WTC11 (cell line): ENCODE results near the gene SDF4. TPM values are rescaled to one million over a fixed set of nuclear protein-coding genes. Genes with fewer than 3 reads are reported as not detected.
A peak's percentile ranks its signal among the peaks of the same experiment; 100 is the strongest.

Experiments used
- ATAC-seq: fragments of 200-7000 bp; cut with Tn5 transposase; 2 replicates; pipeline ENCODE4 v1.10.0; 2021; ENCODE audit warnings: mild to moderate bottlenecking, moderate library complexity
- CTCF ChIA-PET: fragments of 300-600 bp; sonication (Branson Sonifier 250); formaldehyde crosslinking; loops from one replicate; lab custom pipeline; 2021; ENCODE audit warnings: antibody characterized with exemption; lab: Charles Lee
- POLR2A ChIA-PET: fragments of 350-600 bp; sonication (Branson Sonifier 250); formaldehyde crosslinking; loops from one replicate; lab custom pipeline; 2021; ENCODE audit warnings: antibody characterized with exemption; lab: Charles Lee
- DNase-seq: peaks from one replicate; pipeline ENCODE4 v3.0.0; 2021; ENCODE audit warnings: low spot score
- H3K27ac Mint-ChIP-seq: 2 replicates; pipeline ENCODE4 v1.8.0; 2021; ENCODE audit warnings: mixed read lengths
- H3K27me3 Mint-ChIP-seq: 2 replicates; pipeline ENCODE4 v1.8.0; 2021; ENCODE audit warnings: low read depth, mild to moderate bottlenecking, moderate library complexity, mixed read lengths
- H3K36me3 Mint-ChIP-seq: 2 replicates; pipeline ENCODE4 v1.8.0; 2021; ENCODE audit warnings: mixed read lengths
- H3K4me1 Mint-ChIP-seq: 2 replicates; pipeline ENCODE4 v1.8.0; 2022; ENCODE audit warnings: mixed read lengths
- H3K4me3 Mint-ChIP-seq: 2 replicates; pipeline ENCODE4 v1.8.0; 2021; ENCODE audit warnings: mild to moderate bottlenecking, moderate library complexity, mixed read lengths
- H3K9me3 Mint-ChIP-seq: 2 replicates; pipeline ENCODE4 v1.8.0; 2021; ENCODE audit warnings: mixed read lengths
- ATF1 ChIP-seq: sonication (generic); formaldehyde crosslinking; IDR thresholded peaks from 2 replicates; pipeline ENCODE4 v1.8.1; 2023; ENCODE audit warnings: mild to moderate bottlenecking, moderate library complexity, missing genetic modification reagents
- ATF3 ChIP-seq: sonication (generic); formaldehyde crosslinking; conservative IDR thresholded peaks from 2 replicates; pipeline ENCODE4 v1.8.1; 2022; ENCODE audit warnings: mild to moderate bottlenecking, missing genetic modification reagents
- CBFB ChIP-seq: sonication (generic); formaldehyde crosslinking; IDR thresholded peaks from 2 replicates; pipeline ENCODE4 v1.8.1; 2022; ENCODE audit warnings: mild to moderate bottlenecking, low read depth, missing genetic modification reagents
- FOXP1 ChIP-seq: sonication (generic); formaldehyde crosslinking; IDR thresholded peaks from 2 replicates; pipeline ENCODE4 v1.8.0; 2022; ENCODE audit warnings: missing genetic modification reagents, mild to moderate bottlenecking, moderate library complexity, borderline replicate concordance
- GTF2I ChIP-seq: fragments of 250-450 bp; sonication (Bioruptor Pico); conservative IDR thresholded peaks from 2 replicates; pipeline ENCODE4 v1.4.0; 2021; ENCODE audit warnings: mild to moderate bottlenecking
- IRF1 ChIP-seq: sonication (generic); formaldehyde crosslinking; IDR thresholded peaks from 2 replicates; pipeline ENCODE4 v1.8.0; 2023; ENCODE audit warnings: missing genetic modification reagents
- IRF2 ChIP-seq: sonication (generic); formaldehyde crosslinking; IDR thresholded peaks from 2 replicates; pipeline ENCODE4 v1.8.0; 2022; ENCODE audit warnings: low read depth, missing genetic modification reagents, borderline replicate concordance
- MLX ChIP-seq: sonication (generic); formaldehyde crosslinking; IDR thresholded peaks from 2 replicates; pipeline ENCODE4 v1.8.1; 2023; ENCODE audit warnings: mild to moderate bottlenecking, missing genetic modification reagents, moderate library complexity
- NFATC4 ChIP-seq: fragments of 250-450 bp; sonication (Bioruptor Pico); IDR thresholded peaks from 2 replicates; pipeline ENCODE4 v1.9.0; 2021; ENCODE audit warnings: mild to moderate bottlenecking
- NR2C2 ChIP-seq: sonication (generic); formaldehyde crosslinking; IDR thresholded peaks from 2 replicates; pipeline ENCODE4 v1.8.0; 2022; ENCODE audit warnings: mild to moderate bottlenecking, missing genetic modification reagents
- PRRX2 ChIP-seq: fragments of 250-450 bp; sonication (Bioruptor Pico); IDR thresholded peaks from 2 replicates; pipeline ENCODE4 v1.8.0; 2021; ENCODE audit warnings: mild to moderate bottlenecking
- TP53 ChIP-seq: sonication (generic); formaldehyde crosslinking; IDR thresholded peaks from 2 replicates; pipeline ENCODE4 v1.8.1; 2023; ENCODE audit warnings: mild to moderate bottlenecking, missing genetic modification reagents
- USF2 ChIP-seq: sonication (generic); formaldehyde crosslinking; IDR thresholded peaks from 2 replicates; pipeline ENCODE4 v1.8.1; 2023; ENCODE audit warnings: mild to moderate bottlenecking, missing genetic modification reagents, moderate library complexity
- ZBTB21 ChIP-seq: sonication (generic); formaldehyde crosslinking; IDR thresholded peaks from 2 replicates; pipeline ENCODE4 v1.8.1; 2023; ENCODE audit warnings: mild to moderate bottlenecking, missing genetic modification reagents, borderline replicate concordance
- ZNF317 ChIP-seq: sonication (generic); formaldehyde crosslinking; IDR thresholded peaks from 2 replicates; pipeline ENCODE4 v1.8.1; 2023; ENCODE audit warnings: low read depth, mild to moderate bottlenecking, moderate library complexity, missing genetic modification reagents, borderline replicate concordance
- ZNF532 ChIP-seq: fragments of 250-450 bp; sonication (Bioruptor Pico); IDR thresholded peaks from 2 replicates; pipeline ENCODE4 v1.9.0; 2021; ENCODE audit warnings: mild to moderate bottlenecking, borderline replicate concordance
- ZNF671 ChIP-seq: fragments of 250-450 bp; sonication (Bioruptor Pico); IDR thresholded peaks from 2 replicates; pipeline ENCODE4 v1.8.0; 2021; ENCODE audit warnings: mild to moderate bottlenecking
- total RNA-seq: library from RNA; stranded (reverse); gene quantifications from 3 replicates; pipeline ENCODE4 v1.2.3, GENCODE V29; 2021

SDF4 gene
- total RNA-seq, 1 experiment from 2014 or later: 101 TPM

DNA sequence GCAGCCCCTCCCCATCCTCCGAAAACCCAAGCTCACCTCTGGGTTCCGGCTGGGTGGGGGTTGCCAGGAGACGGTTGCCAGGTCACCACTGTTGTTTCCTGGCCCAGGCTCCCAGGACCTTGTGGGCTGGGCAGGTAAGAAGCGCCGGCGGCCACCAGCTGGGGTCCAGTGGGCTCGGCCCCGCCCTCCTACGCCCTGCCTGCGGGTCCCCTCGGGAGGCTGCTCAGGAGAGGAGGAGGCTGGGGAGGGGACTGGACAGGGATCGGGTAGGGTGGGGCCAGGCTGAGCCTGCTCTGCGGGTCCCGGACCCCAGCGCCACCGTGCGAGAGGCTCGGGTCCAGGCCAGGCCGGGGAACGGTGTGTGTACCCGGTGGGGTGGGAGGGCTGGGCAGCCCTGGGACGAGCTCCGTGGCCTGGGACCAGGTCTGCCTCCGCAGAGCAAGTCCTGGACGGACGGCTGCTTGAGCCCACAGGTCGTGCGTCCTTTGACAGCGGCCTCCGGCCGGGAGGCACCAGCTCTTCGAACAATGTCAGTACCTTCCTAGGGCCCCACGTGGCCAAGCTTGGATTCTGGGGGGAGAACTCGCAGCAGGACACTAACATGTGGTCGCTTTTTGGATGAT lies 57.9 kb downstream of the SDF4 start, which contains the start of gene TTLL10:
Gene TTLL10 (plus strand): TSS at position 88 of the 623 bp plus-strand sequence. CDS start 5,336 bp downstream, outside the sequence.
- ATAC-seq: peak; percentile 72
- POLR2A ChIA-PET: interaction anchor here (0.7 to 1.1 kb wide), 3 partner anchors 9 to 33 kb away, joined by 3 to 4 read pairs (median 3); no protein-coding TSS in a partner anchor

GRCh38 chr1:1173061-1173792 lies 58.6 kb downstream of the SDF4 start:
- DNase-seq (peak; percentile 19), ATAC-seq (no peak)
- ChIA-PET POLR2A (interaction anchor here (0.8 to 1.1 kb wide), 2 partner anchors 8 to 34 kb away, joined by 3 to 4 read pairs; no protein-coding TSS in a partner anchor), CTCF (interaction anchor here (0.6 to 2.8 kb wide), 18 partner anchors 8 to 189 kb away, joined by 3 to 16 read pairs (median 5); partner anchors contain the start of genes C1orf159 and TNFRSF18)
- H3K4me3 Mint-ChIP-seq: peak overlapping the region; percentile 34; the same call in 1 of the 2 replicates
- no peak overlapping the region for H3K27ac Mint-ChIP-seq
- TF ChIP-seq TP53 (0 out of 2 replicates have a peak, but pooled peaks have one; percentile 4), ZNF317 (CRISPR knock-in tag) (no peak), CBFB (CRISPR knock-in tag) (no peak), USF2 (CRISPR knock-in tag) (no peak), ZNF532 (no peak), IRF2 (no peak), ATF1 (CRISPR knock-in tag) (no peak), GTF2I (CRISPR knock-in tag) (no peak)
- peaks cover 19% of the 10 kb centered on the region for H3K27me3 Mint-ChIP-seq
- peaks cover 20% of the 10 kb centered on the region for H3K4me1 Mint-ChIP-seq
- no peaks in the 10 kb centered on the region for H3K36me3 Mint-ChIP-seq
- H3K9me3 Mint-ChIP-seq: no peaks in the 10 kb centered on the region

More for the DNA sequence above, 57.9 kb downstream of the SDF4 start, which contains the start of gene TTLL10:
- Mint-ChIP-seq H3K27me3 (peaks cover 19% of the 10 kb centered on the region), H3K4me3 (peak within 1 kb of the TSS; percentile 40; the same call in 1 of the 2 replicates), H3K27ac (no peak within 1 kb of the TSS), H3K4me1 (peaks cover 20% of the 10 kb centered on the region)
- DNase-seq: peak; percentile 82
- CTCF ChIA-PET: interaction anchor here (0.6 to 2.8 kb wide), 21 partner anchors 8 to 190 kb away, joined by 3 to 16 read pairs (median 4); partner anchors contain the start of genes C1orf159, TNFRSF18 and UBE2J2
- TF ChIP-seq ZNF317 (CRISPR knock-in tag) (no peak), IRF1 (CRISPR knock-in tag) (no peak), MLX (CRISPR knock-in tag) (no peak), NR2C2 (CRISPR knock-in tag) (no peak), NFATC4 (CRISPR knock-in tag) (no peak), PRRX2 (CRISPR knock-in tag) (no peak), ZNF671 (CRISPR knock-in tag) (no peak), ZBTB21 (CRISPR knock-in tag) (no peak), ATF3 (CRISPR knock-in tag) (no peak), FOXP1 (CRISPR knock-in tag) (no peak), GTF2I (CRISPR knock-in tag) (no peak)
- TF ChIP-seq, all 79 proteins: peak for 0
- no peaks in the 10 kb centered on the region for H3K9me3 Mint-ChIP-seq
- no peaks in the 10 kb centered on the region for H3K36me3 Mint-ChIP-seq
